ENCODE results near the gene AAGAB. TPM values are rescaled to one million over a fixed set of nuclear protein-coding genes. Genes with fewer than 3 reads are reported as not detected.

The AAGAB gene
- total and polyA plus RNA-seq, 2 donors (not counting 1 experiment from before 2014, with no cell fraction given), result 9.4 to 25.0 TPM

- H3K4me2 ChIP-seq (replicated peaks; ENCODE audit: low read depth, low read length, poor library complexity, severe bottlenecking), result no peak overlapping the region
- TF ChIP-seq CTCF (IDR thresholded peaks at IDR 0.05), result no peak
- TF ChIP-seq EZH2 (IDR thresholded peaks at IDR 0.05; ENCODE audit: borderline replicate concordance, insufficient read depth, low read depth, low read length, poor library complexity, severe bottlenecking), result no peak
- H3K9me3 Mint-ChIP-seq (ENCODE audit: insufficient read depth), result no peaks in the 10 kb centered on the region
- WGBS (ENCODE audit: insufficient coverage), result 94% methylated on average over 9 of the region's 9 CpGs
- CTCF ChIA-PET, result interaction anchor here (1.1 to 1.6 kb wide), 3 partner anchors 23 to 233 kb away, joined by 3 to 5 read pairs (median 4); no protein-coding TSS in a partner anchor
- POLR2A ChIA-PET, result interaction anchor here (0.7 kb wide), 1 partner anchor 23 kb away, joined by 10 read pairs; no protein-coding TSS in a partner anchor
- H3K36me3 ChIP-seq (replicated peaks in 1 of 2; ENCODE audit: control extremely low read depth in 1 of 2, control insufficient read depth in 1 of 2, extremely low read depth in 1 of 2, insufficient read depth in 2 of 2, low read length in 1 of 2), result peaks cover 1 to 77% of the 10 kb centered on the region in 2 experiments
- H3K4me1 Mint-ChIP-seq, result peaks cover 26% of the 10 kb centered on the region
- no peaks in the 10 kb centered on the region for H3K27me3 ChIP-seq (replicated peaks in 1 of 4; ENCODE audit: control extremely low read depth in 1 of 4, control insufficient read depth in 3 of 4, insufficient read depth in 4 of 4, low read length in 3 of 4)
- H2AFZ ChIP-seq (ENCODE audit: insufficient read depth, low read depth, low read length, poor library complexity, severe bottlenecking), result no peak overlapping the region
- H3K9me3 ChIP-seq (ENCODE audit: control extremely low read depth in 1 of 3, control insufficient read depth in 2 of 3, insufficient read depth in 1 of 3, low read length in 2 of 3), result no peaks in the 10 kb centered on the region
- peaks cover 8% of the 10 kb centered on the region for H3K79me2 ChIP-seq (ENCODE audit: control insufficient read depth, insufficient read depth, low read length)
- H3K4me3 Mint-ChIP-seq, result no peak overlapping the region
- peak overlapping the region; percentile 78 for H3K27ac Mint-ChIP-seq
- no peak overlapping the region for H3K27ac ChIP-seq (ENCODE audit: low read length in 2 of 2)
- ATAC-seq (ENCODE audit: low read depth), result no peak
- H3K27me3 Mint-ChIP-seq, result no peaks in the 10 kb centered on the region
- H3K4me1 ChIP-seq (ENCODE audit: control insufficient read depth in 2 of 2, insufficient read depth in 2 of 2, low read length in 2 of 2), result peaks cover 0 to 15% of the 10 kb centered on the region in 2 donors
- no peak overlapping the region for H3K9ac ChIP-seq (ENCODE audit: low read length)
- intact Hi-C loops (cut with micrococcal nuclease), result no loop called here
- peaks cover 38% of the 10 kb centered on the region for H4K20me1 ChIP-seq (ENCODE audit: control insufficient read depth, insufficient read depth, low read length, poor library complexity, severe bottlenecking)
- no peak for DNase-seq
- H3K4me3 ChIP-seq (ENCODE audit: control extremely low read depth in 1 of 5, extremely low read depth in 1 of 5, insufficient read depth in 1 of 5, low read depth in 2 of 5, low read length in 4 of 5), result no peak overlapping the region
Observed at GRCh38 chr15:67179411-67179995, 75.0 kb downstream of the AAGAB start.

- no peaks in the 10 kb centered on the region for H3K9me3 Mint-ChIP-seq (ENCODE audit: insufficient read depth)
- Histone ChIP-seq H3K79me2 (ENCODE audit: control insufficient read depth, insufficient read depth, low read length) (peaks cover 15% of the 10 kb centered on the region), H3K9ac (ENCODE audit: low read length) (no peak overlapping the region), H3K27ac (ENCODE audit: low read length in 2 of 2) (no peak overlapping the region), H3K36me3 (replicated peaks in 1 of 2; ENCODE audit: control extremely low read depth in 1 of 2, control insufficient read depth in 1 of 2, extremely low read depth in 1 of 2, insufficient read depth in 2 of 2, low read length in 1 of 2) (peaks cover 1 to 77% of the 10 kb centered on the region in 2 experiments), H4K20me1 (ENCODE audit: control insufficient read depth, insufficient read depth, low read length, poor library complexity, severe bottlenecking) (peaks cover 46% of the 10 kb centered on the region), H3K9me3 (ENCODE audit: control extremely low read depth in 1 of 3, control insufficient read depth in 2 of 3, insufficient read depth in 1 of 3, low read length in 2 of 3) (no peaks in the 10 kb centered on the region), H3K27me3 (replicated peaks in 1 of 4; ENCODE audit: control extremely low read depth in 1 of 4, control insufficient read depth in 3 of 4, insufficient read depth in 4 of 4, low read length in 3 of 4) (no peaks in the 10 kb centered on the region), H2AFZ (ENCODE audit: insufficient read depth, low read depth, low read length, poor library complexity, severe bottlenecking) (no peak overlapping the region), H3K4me3 (ENCODE audit: control extremely low read depth in 1 of 5, extremely low read depth in 1 of 5, insufficient read depth in 1 of 5, low read depth in 2 of 5, low read length in 4 of 5) (no peak overlapping the region), H3K4me2 (replicated peaks; ENCODE audit: low read depth, low read length, poor library complexity, severe bottlenecking) (no peak overlapping the region), H3K4me1 (ENCODE audit: control insufficient read depth in 2 of 2, insufficient read depth in 2 of 2, low read length in 2 of 2) (peaks cover 0 to 21% of the 10 kb centered on the region in 2 donors)
- intact Hi-C loops (cut with micrococcal nuclease), result no loop called here
- H3K27me3 Mint-ChIP-seq, result no peaks in the 10 kb centered on the region
- whole genome bisulfite sequencing (ENCODE audit: insufficient coverage), result 94% methylated on average over 10 of the region's 11 CpGs
- POLR2A ChIA-PET, result no interaction called here
- TF ChIP-seq EZH2 (IDR thresholded peaks at IDR 0.05; ENCODE audit: borderline replicate concordance, insufficient read depth, low read depth, low read length, poor library complexity, severe bottlenecking) (no peak), CTCF (IDR thresholded peaks at IDR 0.05) (no peak)
- CTCF ChIA-PET, result interaction anchor here (0.6 to 1.6 kb wide), 3 partner anchors 22 to 1065 kb away, joined by 3 to 5 read pairs (median 3); no protein-coding TSS in a partner anchor
- H3K4me3 Mint-ChIP-seq, result no peak overlapping the region
- H3K4me1 Mint-ChIP-seq, result peaks cover 34% of the 10 kb centered on the region
- no peak overlapping the region for H3K27ac Mint-ChIP-seq
- ATAC-seq (ENCODE audit: low read depth) (no peak), DNase-seq (no peak)
Observed at GRCh38 chr15:67178569-67179210, 75.8 kb downstream of the AAGAB start.

All from B cell (primary cell).